HFF-Myc (cell line): ENCODE data around the gene CSNK2A1.
"Not testable (repeated sequence)": the region's sequence is repeated elsewhere in the genome, so short reads cannot be mapped to it uniquely, and the experiment has no call there.

Experiments used
- DNase-seq: peaks from one replicate; pipeline ENCODE4 v3.0.0-alpha.2; 2011; ENCODE audit warnings: low read depth; ENCODE audit errors: extremely low read depth
- H3K4me3 ChIP-seq: replicated peaks from 2 replicates; pipeline ENCODE4 v1.5.1; 2011; ENCODE audit warnings: low read depth, mild to moderate bottlenecking, control low read depth, low read length
- CTCF ChIP-seq: IDR thresholded peaks from 2 replicates; pipeline ENCODE4 v1.5.1; 2012; ENCODE audit warnings: mild to moderate bottlenecking, low read depth, low read length, control low read depth; ENCODE audit errors: missing control alignments

Gene CSNK2A1

GRCh38 chr20:480044-480443 is 63.5 kb downstream of the CSNK2A1 start:
- no peak for DNase-seq
- no peak for TF ChIP-seq CTCF
- H3K4me3 ChIP-seq: no peak overlapping the region

GRCh38 chr20:479487-479886 is 64.1 kb downstream of the CSNK2A1 start:
- no peak for DNase-seq
- no peak for TF ChIP-seq CTCF
- H3K4me3 ChIP-seq: no peak overlapping the region

- TF ChIP-seq CTCF: peak; percentile 45
- H3K4me3 ChIP-seq: no peak overlapping the region
- DNase-seq: peak; percentile 36
Observed at GRCh38 chr20:478949-479429, 64.6 kb downstream of the CSNK2A1 start.

GRCh38 chr20:478010-478948 is 65.3 kb downstream of the CSNK2A1 start:
- no peak for DNase-seq
- no peak overlapping the region for H3K4me3 ChIP-seq
- no peak for TF ChIP-seq CTCF

- H3K4me3 ChIP-seq, DNase-seq: not testable (repeated sequence)
Observed at GRCh38 chr20:476561-477249, 66.9 kb downstream of the CSNK2A1 start.

- no peak for DNase-seq
- TF ChIP-seq CTCF: no peak
- H3K4me3 ChIP-seq: no peak overlapping the region
Observed at GRCh38 chr20:475463-476357, 67.9 kb downstream of the CSNK2A1 start.
